ENCODE results near the gene KAZN.

The KAZN gene

GRCh38 chr1:14970115-14970798 lies 371.8 kb downstream of the KAZN start:
- DNase-seq (ENCODE audit: low read depth in 1 of 2, low spot score in 1 of 2): no peak

GRCh38 chr1:14970799-14971141 lies 372.3 kb downstream of the KAZN start:
- no peak for DNase-seq (ENCODE audit: low read depth in 1 of 2, low spot score in 1 of 2)

GRCh38 chr1:14971221-14971620 lies 372.7 kb downstream of the KAZN start:
- DNase-seq (ENCODE audit: low read depth in 1 of 2, low spot score in 1 of 2): no peak

GRCh38 chr1:14972107-14972506 lies 373.6 kb downstream of the KAZN start:
- DNase-seq (ENCODE audit: low read depth in 1 of 2, low spot score in 1 of 2): no peak

- DNase-seq (ENCODE audit: low read depth in 1 of 2, low spot score in 1 of 2): no peak
Measured at GRCh38 chr1:14973773-14974172, 375.3 kb downstream of the KAZN start.

- no peak for DNase-seq (ENCODE audit: low read depth in 1 of 2, low spot score in 1 of 2)
Measured at GRCh38 chr1:14974361-14974760, 375.9 kb downstream of the KAZN start.

- no peak for DNase-seq (ENCODE audit: low read depth in 1 of 2, low spot score in 1 of 2)
Measured at GRCh38 chr1:14975119-14975518, 376.6 kb downstream of the KAZN start.

GRCh38 chr1:14976256-14976655 lies 377.8 kb downstream of the KAZN start:
- no peak for DNase-seq (ENCODE audit: low read depth in 1 of 2, low spot score in 1 of 2)

GRCh38 chr1:14977338-14977931 lies 378.9 kb downstream of the KAZN start:
- DNase-seq (ENCODE audit: low read depth in 1 of 2, low spot score in 1 of 2): no peak

- no peak for DNase-seq (ENCODE audit: low read depth in 1 of 2, low spot score in 1 of 2)
Measured at GRCh38 chr1:14980621-14981218, 382.2 kb downstream of the KAZN start.

GRCh38 chr1:14982029-14982428 lies 383.5 kb downstream of the KAZN start:
- no peak for DNase-seq (ENCODE audit: low read depth in 1 of 2, low spot score in 1 of 2)

- DNase-seq (ENCODE audit: low read depth in 1 of 2, low spot score in 1 of 2): no peak
Measured at GRCh38 chr1:14983277-14983676, 384.8 kb downstream of the KAZN start.

GRCh38 chr1:14986168-14986567 lies 387.7 kb downstream of the KAZN start:
- no peak for DNase-seq (ENCODE audit: low read depth in 1 of 2, low spot score in 1 of 2)

GRCh38 chr1:14987829-14988603 lies 389.5 kb downstream of the KAZN start:
- no peak for DNase-seq (ENCODE audit: low read depth in 1 of 2, low spot score in 1 of 2)

- no peak for DNase-seq (ENCODE audit: low read depth in 1 of 2, low spot score in 1 of 2)
Measured at GRCh38 chr1:14988636-14989035, 390.2 kb downstream of the KAZN start.

GRCh38 chr1:14989931-14990728 lies 391.6 kb downstream of the KAZN start:
- DNase-seq (ENCODE audit: low read depth in 1 of 2, low spot score in 1 of 2): no peak

- DNase-seq (ENCODE audit: low read depth in 1 of 2, low spot score in 1 of 2): no peak
Measured at GRCh38 chr1:14993414-14993813, 394.9 kb downstream of the KAZN start.

- no peak for DNase-seq (ENCODE audit: low read depth in 1 of 2, low spot score in 1 of 2)
Measured at GRCh38 chr1:14994148-14994547, 395.7 kb downstream of the KAZN start.

- DNase-seq (ENCODE audit: low read depth in 1 of 2, low spot score in 1 of 2): no peak
Measured at GRCh38 chr1:14994841-14995437, 396.5 kb downstream of the KAZN start.

GRCh38 chr1:14996133-14997050 lies 397.9 kb downstream of the KAZN start:
- no peak for DNase-seq (ENCODE audit: low read depth in 1 of 2, low spot score in 1 of 2)
